Neutrophil (primary cell): ENCODE measurements around the gene LSP1.

Source experiments
- H3K27ac ChIP-seq: fragments of 200-600 bp; sonication (generic); 2 replicates; pipeline ENCODE4 v1.5.1; 2016; ENCODE audit warnings: mild to moderate bottlenecking, moderate library complexity
- H3K27me3 ChIP-seq: fragments of 200-600 bp; sonication (generic); 2 replicates; pipeline ENCODE4 v1.6.0; 2016; ENCODE audit warnings: mild to moderate bottlenecking
- H3K36me3 ChIP-seq: fragments of 200-600 bp; sonication (generic); 2 replicates; pipeline ENCODE4 v1.5.1; 2017
- H3K4me1 ChIP-seq, 2 experiments: fragments of 200-600 bp in 1 of 2; sonication (generic) in 1 of 2; 1 replicate in 1 of 2; 2 replicates in 1 of 2; pipeline versions ENCODE4 v1.5.1 to v1.6.1; 2013 to 2016; ENCODE audit warnings: low read depth in 1 of 2, low read length in 1 of 2, mild to moderate bottlenecking in 1 of 2, moderate library complexity in 1 of 2; ENCODE audit not compliant: control insufficient read depth in 1 of 2, insufficient read depth in 1 of 2
- H3K4me3 ChIP-seq, 2 experiments: fragments of 200-600 bp in 1 of 2; sonication (generic) in 1 of 2; 1 replicate in 1 of 2; 2 replicates in 1 of 2; pipeline ENCODE4 v1.5.1; 2013 to 2016; ENCODE audit warnings: low read depth in 1 of 2, low read length in 1 of 2, mild to moderate bottlenecking in 1 of 2, moderate library complexity in 1 of 2
- H3K9me3 ChIP-seq: fragments of 200-600 bp; sonication (generic); 2 replicates; pipeline ENCODE4 v1.5.1; 2016
- TF ChIP-seq, protein P1 (sequence below): fragments of 200-600 bp; sonication (generic); IDR thresholded peaks from 2 replicates; pipeline ENCODE4 v1.5.1; 2016; ENCODE audit warnings: antibody characterized with exemption

The LSP1 gene

DNA sequence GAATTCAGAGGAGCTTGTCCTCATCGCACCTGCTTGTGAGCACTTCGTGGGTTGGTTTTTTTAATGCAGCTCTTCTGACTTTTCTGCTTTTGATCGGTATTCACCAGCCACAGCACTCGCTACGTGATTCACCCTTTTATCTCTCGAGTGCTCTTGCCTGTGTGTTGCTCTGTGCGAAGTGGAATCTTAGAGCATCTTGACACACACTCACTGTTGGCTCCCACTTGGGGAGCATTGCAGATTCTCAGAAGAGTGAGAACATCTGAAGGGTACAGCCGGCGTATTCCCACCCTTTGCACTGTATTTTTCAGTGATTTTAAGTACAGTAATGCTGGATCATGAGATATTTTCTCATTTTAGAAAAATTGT lies 77.6 kb downstream of the LSP1 start:
- no peaks in the 10 kb centered on the region for H3K4me1 ChIP-seq
- H3K27me3 ChIP-seq: peaks cover 63% of the 10 kb centered on the region
- H3K4me3 ChIP-seq: no peak overlapping the region
- H3K27ac ChIP-seq: no peak overlapping the region
- TF ChIP-seq, protein P1, sequence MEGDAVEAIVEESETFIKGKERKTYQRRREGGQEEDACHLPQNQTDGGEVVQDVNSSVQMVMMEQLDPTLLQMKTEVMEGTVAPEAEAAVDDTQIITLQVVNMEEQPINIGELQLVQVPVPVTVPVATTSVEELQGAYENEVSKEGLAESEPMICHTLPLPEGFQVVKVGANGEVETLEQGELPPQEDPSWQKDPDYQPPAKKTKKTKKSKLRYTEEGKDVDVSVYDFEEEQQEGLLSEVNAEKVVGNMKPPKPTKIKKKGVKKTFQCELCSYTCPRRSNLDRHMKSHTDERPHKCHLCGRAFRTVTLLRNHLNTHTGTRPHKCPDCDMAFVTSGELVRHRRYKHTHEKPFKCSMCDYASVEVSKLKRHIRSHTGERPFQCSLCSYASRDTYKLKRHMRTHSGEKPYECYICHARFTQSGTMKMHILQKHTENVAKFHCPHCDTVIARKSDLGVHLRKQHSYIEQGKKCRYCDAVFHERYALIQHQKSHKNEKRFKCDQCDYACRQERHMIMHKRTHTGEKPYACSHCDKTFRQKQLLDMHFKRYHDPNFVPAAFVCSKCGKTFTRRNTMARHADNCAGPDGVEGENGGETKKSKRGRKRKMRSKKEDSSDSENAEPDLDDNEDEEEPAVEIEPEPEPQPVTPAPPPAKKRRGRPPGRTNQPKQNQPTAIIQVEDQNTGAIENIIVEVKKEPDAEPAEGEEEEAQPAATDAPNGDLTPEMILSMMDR: no peak
- H3K9me3 ChIP-seq: no peaks in the 10 kb centered on the region
- no peaks in the 10 kb centered on the region for H3K36me3 ChIP-seq

DNA sequence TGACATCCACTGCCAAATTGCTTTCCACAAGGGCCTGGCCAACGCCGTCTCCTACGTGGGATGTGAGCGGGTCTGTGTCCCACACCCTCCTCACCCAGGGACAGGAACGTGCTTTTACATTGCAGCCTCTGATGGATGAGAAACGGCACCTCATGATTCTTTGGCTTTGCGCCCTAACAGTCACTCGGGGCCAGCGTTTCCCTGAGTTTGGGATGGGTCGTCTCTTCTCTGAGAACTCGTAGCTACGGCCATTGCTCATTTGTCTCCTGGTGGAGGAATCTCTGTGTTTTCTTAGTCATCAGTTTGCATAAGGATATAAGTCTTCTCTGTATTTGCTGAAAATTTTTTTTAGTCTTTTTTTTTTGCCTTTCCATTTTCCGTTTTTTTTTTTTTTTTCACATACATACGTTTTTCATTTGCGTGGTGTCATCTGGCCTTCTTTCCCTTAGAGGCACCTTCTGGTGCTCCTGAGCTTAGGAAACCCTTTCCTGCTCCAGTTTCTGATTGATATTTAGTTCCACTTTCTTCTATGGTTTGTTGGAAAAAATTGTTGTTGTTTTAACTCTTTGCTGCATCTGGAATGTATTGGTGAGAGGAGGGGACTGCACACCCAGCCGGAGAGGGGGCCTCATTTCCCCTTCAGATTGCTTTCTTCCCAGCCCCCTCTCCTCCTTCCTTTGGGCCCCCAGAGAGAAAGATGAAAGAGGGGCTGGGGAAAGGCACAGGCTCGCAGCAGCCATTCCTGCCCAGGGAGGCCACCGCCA lies 78.6 kb downstream of the LSP1 start:
- TF ChIP-seq, protein P1: no peak
- Histone ChIP-seq H3K36me3 (no peaks in the 10 kb centered on the region), H3K27me3 (peaks cover 54% of the 10 kb centered on the region), H3K4me1 (no peaks in the 10 kb centered on the region), H3K9me3 (no peaks in the 10 kb centered on the region), H3K4me3 (no peak overlapping the region), H3K27ac (no peak overlapping the region)

DNA sequence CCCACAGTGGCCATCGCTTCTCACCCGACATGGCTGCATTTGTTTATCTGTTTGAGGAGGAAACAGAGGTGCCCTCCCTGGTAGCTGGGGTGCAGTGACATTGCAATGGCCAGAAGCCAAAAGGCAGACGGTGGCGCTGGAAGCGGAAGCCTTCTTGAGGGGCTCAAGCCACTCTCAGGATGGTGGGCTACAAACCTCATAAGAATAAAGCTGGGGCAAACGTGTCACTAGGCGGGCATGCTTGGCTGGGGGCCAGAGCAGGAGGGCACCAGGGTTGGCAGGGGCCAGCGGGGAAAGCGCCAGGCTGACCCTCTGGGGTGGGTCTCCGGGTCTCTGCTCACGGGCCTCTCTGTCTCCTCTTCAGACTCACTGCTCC lies 79.2 kb downstream of the LSP1 start:
- H3K9me3 ChIP-seq: no peaks in the 10 kb centered on the region
- H3K4me3 ChIP-seq: no peak overlapping the region
- TF ChIP-seq, protein P1: no peak
- H3K27ac ChIP-seq: no peak overlapping the region
- H3K4me1 ChIP-seq: no peaks in the 10 kb centered on the region
- H3K27me3 ChIP-seq: peaks cover 48% of the 10 kb centered on the region
- H3K36me3 ChIP-seq: no peaks in the 10 kb centered on the region

DNA sequence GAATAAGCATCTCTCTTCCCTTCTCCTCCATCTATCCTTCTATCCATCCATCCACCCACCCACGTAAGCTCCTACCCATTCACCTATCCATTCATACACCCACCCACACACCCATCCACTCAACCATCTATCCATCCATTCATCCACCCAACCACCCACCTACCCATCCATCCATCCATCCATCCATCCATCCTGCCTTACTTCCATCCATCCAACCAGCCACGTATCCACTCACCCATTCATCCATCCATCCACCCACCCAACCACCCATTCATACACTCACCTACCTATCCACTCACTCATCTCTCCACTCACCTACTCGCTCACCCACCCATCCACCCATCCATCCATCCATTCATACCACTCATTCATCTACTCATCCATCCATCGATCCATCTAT lies 79.8 kb downstream of the LSP1 start:
- no peak overlapping the region for H3K4me3 ChIP-seq

DNA sequence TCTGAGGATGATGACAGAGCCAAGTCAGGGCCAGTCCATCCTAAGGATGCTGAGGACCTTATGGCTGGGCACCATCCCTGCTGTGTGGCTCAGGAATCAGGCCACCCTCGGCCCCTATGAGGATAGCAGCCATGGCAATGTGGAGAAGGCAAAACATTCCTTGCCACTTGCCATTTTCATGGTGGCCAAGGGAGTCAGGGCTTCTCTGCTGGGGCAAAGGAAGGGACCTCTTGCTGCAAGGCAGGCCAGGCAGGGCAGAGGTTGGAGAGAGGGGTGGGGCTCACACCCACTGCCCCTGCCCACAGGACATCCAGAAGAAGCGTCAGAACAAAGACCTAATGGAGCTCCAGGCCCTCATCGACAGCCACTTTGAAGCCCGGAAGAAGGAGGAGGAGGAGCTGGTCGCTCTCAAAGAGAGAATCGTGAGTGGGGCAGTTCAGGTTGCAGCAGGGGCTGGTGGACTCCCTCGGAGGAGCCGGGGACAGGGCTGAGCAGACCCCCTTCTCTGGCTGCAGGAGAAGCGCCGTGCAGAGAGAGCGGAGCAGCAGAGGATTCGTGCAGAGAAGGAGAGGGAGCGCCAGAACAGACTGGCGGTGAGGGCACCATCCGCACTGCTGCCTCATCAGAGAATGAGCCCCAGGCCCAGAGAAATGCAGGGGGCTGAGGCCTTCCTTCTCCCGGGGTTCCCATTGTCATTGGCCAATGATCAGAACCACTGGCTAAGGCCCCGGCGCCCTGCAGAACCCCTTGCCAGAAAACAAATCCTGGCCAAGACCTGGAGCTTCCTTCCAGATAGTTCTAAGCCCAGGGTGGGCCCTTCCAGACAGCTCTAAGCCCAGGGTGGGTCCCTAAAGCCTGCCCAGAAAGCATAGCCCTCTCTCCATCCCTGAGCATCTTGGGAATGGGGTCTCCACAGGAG lies 80.8 kb downstream of the LSP1 start:
- H3K27ac ChIP-seq: no peak overlapping the region
- TF ChIP-seq, protein P1: no peak
- no peak overlapping the region for H3K4me3 ChIP-seq
- no peaks in the 10 kb centered on the region for H3K36me3 ChIP-seq
- peaks cover 39% of the 10 kb centered on the region for H3K27me3 ChIP-seq
- no peaks in the 10 kb centered on the region for H3K9me3 ChIP-seq
- H3K4me1 ChIP-seq: no peaks in the 10 kb centered on the region

More for the DNA sequence above, 79.8 kb downstream of the LSP1 start:
- Histone ChIP-seq H3K27ac (no peak overlapping the region), H3K27me3 (peaks cover 42% of the 10 kb centered on the region), H3K9me3 (no peaks in the 10 kb centered on the region), H3K36me3 (no peaks in the 10 kb centered on the region), H3K4me1 (no peaks in the 10 kb centered on the region)
- TF ChIP-seq, protein P1: no peak
